GM18870 (cell line): Measurements from ENCODE around the gene MCTP2.
"Not testable (repeated sequence)": the region's sequence is repeated elsewhere in the genome, so short reads cannot be mapped to it uniquely, and the experiment has no call there.

Source experiments
- ATAC-seq: cut with Tn5 transposase; IDR thresholded peaks from one replicate; pipeline ENCODE4 v1.9.1; 2021; ENCODE audit warnings: moderate library complexity; ENCODE audit not compliant: unreplicated experiment

The MCTP2 gene

DNA sequence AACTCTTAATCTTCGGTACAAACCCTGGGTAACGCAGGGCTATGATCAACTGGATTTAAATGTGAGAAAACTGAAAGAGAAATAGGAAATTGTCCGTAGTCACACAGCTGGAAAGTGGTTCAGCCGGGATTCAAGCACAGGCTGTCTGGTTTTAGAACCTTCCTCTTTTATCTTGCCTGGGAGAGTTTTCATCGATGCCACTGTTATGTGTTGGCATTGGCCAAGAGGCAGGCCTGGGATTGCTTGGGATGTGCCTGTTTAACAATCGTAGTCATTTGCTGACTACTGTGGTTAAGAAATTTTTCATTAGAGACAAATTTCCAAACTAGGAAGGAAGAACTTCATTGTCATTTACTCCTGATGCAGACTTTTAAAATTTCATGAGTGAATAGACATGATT lies 4.3 kb downstream of the MCTP2 start:
- no peak for ATAC-seq

GRCh38 chr15:94236608-94237007 lies 5.2 kb downstream of the MCTP2 start:
- no peak for ATAC-seq

- no peak for ATAC-seq
These were observed 6.5 kb downstream of the MCTP2 start for GRCh38 chr15:94237903-94238302.

- peak; percentile 77 for ATAC-seq
These were observed 7.3 kb downstream of the MCTP2 start for GRCh38 chr15:94238539-94239118.

DNA sequence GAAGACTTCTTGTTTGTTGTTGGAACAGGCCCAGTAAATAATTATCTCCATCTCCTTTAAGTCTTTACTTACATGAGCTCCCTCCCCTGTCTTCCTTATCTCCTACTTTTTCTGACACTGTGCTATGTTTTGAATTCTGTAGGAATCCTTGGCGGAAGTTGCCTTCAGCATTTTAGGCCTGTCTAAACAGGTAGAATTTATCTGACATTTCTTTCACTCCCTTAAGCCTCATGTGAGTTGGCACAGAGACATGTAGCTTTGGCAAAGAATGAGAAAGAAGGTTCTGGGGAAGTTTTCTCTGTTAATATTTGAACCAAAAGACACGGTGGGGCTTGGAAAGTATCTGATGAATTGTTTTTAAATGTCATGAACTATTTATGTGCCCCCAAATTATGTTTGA lies 8.1 kb downstream of the MCTP2 start:
- ATAC-seq = no peak

GRCh38 chr15:94240480-94240879 lies 9.1 kb downstream of the MCTP2 start:
- ATAC-seq = no peak

DNA sequence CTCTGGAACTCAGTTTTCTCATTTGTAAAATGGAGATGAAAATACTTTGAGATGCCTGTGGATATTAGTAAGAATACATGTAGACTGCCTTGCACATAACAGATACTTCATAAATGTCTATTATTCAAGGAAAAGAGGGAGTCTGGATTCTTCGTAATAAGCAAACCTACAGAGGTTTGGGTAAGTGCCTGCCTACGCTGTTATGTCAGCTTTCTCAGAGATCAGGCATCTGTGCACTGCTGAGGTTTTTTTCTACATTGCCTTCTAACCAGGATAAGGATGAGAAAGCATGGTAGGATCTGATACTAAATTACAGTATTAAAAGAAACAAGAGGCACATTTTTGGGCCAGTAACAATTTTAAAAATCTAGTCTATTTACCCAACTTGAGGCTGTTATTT lies 10.9 kb downstream of the MCTP2 start:
- no peak for ATAC-seq

GRCh38 chr15:94243003-94243402 lies 11.6 kb downstream of the MCTP2 start:
- ATAC-seq = not testable (repeated sequence)

DNA sequence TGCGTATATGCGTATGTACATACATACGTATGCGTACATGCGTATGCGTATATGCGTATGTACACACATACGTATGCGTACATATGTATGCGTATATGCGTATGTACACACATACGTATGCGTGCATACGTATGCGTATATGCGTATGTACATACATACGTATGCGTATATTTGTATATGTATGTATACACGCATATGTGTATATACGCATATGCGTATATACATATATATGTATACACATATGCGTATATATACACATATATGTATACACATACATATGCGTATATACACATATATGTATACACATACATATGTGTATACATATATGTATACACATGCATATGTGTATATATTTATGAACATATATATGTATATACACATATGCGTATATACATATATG lies 12.1 kb downstream of the MCTP2 start:
- ATAC-seq = no peak

- ATAC-seq = no peak
These were observed 14.7 kb downstream of the MCTP2 start for GRCh38 chr15:94246016-94246415.

- ATAC-seq = no peak
These were observed 16.7 kb downstream of the MCTP2 start for GRCh38 chr15:94247789-94248638.

DNA sequence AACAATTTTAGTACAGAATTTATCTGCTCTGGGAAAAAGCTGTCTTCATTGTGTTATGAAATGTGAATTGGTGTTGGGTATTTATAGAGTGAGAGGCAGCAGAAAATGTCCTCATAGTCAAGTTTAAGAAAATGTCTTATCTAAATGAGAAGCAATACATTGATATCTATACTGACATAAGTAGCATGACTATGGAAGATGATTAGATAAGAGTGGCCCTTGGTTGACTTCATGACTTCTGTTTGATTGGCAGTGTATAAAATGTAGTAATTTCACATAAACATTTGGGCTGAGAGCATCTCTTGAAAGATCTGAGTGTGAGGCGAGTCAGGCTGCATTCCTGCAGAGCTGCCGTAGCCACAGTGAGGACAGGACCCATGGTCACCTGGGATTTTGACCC lies 19.4 kb downstream of the MCTP2 start:
- no peak for ATAC-seq

GRCh38 chr15:94252223-94252766 lies 20.9 kb downstream of the MCTP2 start:
- no peak for ATAC-seq

DNA sequence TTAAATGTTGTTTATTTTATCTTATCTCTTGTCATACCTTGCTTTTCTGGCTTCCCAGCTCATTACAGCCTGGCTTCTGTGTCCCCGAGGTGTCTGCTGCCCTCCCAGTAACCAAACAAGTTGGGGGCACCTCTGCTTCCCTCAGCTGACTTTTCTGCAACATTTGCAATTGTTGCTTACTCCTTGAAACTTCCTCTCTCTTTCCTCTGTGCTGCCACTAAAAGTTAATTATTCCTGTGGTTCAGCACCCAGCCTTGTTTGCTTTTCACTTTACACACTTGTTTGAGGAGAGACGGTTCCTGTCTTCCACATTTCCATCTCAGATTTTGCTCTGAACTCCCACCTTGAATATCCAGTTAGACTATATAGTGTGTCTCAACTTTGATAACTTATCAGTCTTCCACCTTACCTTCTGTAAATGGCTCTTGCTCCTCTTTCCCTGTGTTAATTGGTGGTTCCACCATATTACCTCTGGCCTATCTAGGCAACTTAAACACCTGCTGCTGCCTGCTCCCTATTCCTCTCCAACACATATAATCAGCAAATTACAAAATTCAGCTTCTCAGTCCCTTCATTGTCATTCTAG lies 21.6 kb downstream of the MCTP2 start:
- no peak for ATAC-seq

DNA sequence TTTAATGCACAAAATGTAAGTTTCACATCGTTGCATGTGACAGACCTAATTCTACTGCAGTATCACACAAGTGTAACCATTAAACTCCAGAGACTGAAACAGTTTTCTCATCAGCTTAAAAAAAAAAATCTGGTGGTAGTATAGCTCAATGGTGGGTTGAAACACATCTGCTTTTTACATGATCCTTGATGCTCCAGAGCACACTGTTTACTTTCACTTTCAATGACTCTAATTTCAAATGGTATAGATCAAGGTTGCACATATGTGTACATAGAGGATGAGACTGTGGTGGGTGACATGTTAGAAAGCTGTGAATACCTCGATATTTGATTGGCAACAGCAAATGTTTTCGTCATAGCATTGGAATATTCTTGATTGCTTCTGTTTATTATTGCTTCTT lies 22.4 kb downstream of the MCTP2 start:
- ATAC-seq = peak; percentile 52

GRCh38 chr15:94255540-94255939 lies 24.2 kb downstream of the MCTP2 start:
- no peak for ATAC-seq

DNA sequence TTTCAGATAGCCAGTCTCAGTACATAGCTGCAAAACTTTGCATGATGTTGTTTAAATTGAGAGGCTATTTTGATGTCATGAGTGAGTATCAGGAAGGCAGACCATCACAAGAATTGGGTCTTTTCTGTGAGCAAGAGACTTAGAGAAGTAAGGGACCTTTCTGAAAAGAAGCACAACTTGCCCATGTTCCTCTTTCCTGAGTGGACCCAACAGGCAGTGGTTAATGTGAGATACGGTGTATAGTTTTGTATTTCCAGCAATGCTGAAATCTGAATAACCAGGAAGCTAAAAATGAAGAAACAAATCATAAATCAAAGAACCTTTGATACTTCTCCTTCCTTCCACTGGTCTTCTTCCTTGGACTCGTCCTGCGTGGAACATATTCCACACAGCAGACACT lies 25.1 kb downstream of the MCTP2 start:
- ATAC-seq = no peak

- not testable (repeated sequence) for ATAC-seq
These were observed 26.4 kb downstream of the MCTP2 start for GRCh38 chr15:94257776-94258175.

- ATAC-seq = peak; percentile 50
These were observed 26.9 kb downstream of the MCTP2 start for GRCh38 chr15:94258246-94258645.

- no peak for ATAC-seq
These were observed 27.9 kb downstream of the MCTP2 start for GRCh38 chr15:94259121-94259751.

DNA sequence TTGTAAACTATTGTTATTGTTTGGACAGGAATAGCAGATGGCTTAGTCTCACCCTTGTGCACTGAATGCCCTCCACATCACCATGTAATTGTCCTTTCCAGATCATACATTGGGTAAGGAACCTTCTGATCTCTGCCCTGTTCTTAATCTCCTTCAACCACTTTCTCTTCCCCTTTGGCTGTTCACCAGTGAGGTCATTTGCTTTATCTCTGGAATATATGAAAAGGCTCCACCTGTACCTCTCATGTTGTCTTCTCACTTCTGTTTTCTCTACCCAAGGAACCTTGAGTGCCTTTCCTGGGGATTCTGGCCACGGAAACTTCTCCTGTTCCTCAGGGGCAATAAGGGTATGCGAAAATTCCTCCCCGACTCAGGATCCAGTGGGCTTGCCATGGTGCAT lies 28.5 kb downstream of the MCTP2 start:
- ATAC-seq = no peak
